Measurements from ENCODE around the gene MT1B.

GRCh38 chr16:56606476-56607108 lies 45.1 kb upstream of the MT1B start:
- TF ChIP-seq CTCF (IDR thresholded peaks at IDR 0.05; ENCODE audit: borderline replicate concordance, extremely low read depth, low read length, poor library complexity, severe bottlenecking) (no peak), EZH2 (IDR thresholded peaks at IDR 0.05; ENCODE audit: borderline replicate concordance, low read depth, low read length, severe bottlenecking) (no peak)
